NOMO-1 treated with dmso at 0.1 percent for 144 hours (cell line): Measurements from ENCODE around the gene UBE2N.
"Not testable (repeated sequence)": the region's sequence is repeated elsewhere in the genome, so short reads cannot be mapped to it uniquely, and the experiment has no call there.

Experiments used
- DNase-seq: peaks from one replicate; lab custom pipeline; 2025; ENCODE audit not compliant: unreplicated experiment; lab: John Stamatoyannopoulos, UW

Gene UBE2N

GRCh38 chr12:93415723-93416464 is 25.9 kb downstream of the UBE2N start:
- no peak for DNase-seq

GRCh38 chr12:93413064-93413463 is 28.7 kb downstream of the UBE2N start:
- DNase-seq, result no peak

DNA sequence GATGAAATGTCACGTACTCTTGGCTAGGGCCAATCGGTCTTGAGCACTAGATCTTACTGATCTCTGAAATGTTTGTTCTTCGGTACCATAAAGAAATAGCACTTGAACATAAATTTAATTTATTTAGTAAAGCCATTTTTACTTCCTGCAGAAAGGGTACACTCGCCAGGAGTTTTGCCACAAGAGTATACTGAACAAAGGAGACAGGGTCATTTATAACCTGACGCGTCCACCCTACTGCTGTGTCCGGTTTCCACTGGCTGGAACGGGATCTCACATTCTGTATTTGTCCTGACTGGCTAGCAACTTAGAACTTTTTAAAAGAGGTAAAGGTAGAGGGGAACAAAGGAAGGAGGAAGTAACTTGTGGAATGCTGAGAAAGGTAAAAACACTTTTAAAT is 29.4 kb downstream of the UBE2N start:
- DNase-seq, result not testable (repeated sequence)

- not testable (repeated sequence) for DNase-seq
Observed at GRCh38 chr12:93411060-93411459, 30.7 kb downstream of the UBE2N start.

- DNase-seq, result not testable (repeated sequence)
Observed at GRCh38 chr12:93409343-93410187, 32.2 kb downstream of the UBE2N start.

DNA sequence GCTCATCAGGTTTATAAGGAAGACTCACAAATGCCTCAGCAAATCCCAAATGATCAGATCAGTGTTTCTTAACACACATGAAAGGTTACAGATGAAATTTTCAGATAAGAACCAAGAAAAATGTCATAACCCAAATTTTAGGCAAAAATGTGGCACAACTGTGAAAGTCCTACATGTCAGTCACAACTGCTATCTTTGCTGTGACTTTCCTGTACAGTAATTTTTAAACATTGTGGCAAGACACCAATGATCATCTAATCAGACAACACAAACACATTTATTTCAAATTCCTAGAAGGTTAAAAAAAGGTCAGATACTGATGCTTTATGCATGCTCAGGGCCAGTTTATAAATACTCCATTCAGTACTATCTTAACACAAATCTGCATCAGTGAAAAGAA is 32.9 kb downstream of the UBE2N start:
- DNase-seq, result no peak

DNA sequence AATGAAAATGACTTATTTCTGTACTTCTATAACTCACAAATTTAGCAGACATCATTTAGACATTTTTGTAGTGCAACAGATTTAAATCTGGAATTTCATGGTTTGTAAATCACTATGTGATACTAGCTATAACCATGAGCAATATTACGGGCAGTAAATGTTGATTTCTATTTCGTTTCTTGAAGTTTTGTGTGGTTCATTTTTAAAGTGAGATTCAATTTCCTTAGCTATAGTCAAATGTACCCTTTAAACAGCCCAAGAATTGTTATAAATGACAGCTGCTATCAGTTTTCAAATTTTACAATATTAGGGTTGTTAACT is 33.8 kb downstream of the UBE2N start:
- DNase-seq, result no peak

DNA sequence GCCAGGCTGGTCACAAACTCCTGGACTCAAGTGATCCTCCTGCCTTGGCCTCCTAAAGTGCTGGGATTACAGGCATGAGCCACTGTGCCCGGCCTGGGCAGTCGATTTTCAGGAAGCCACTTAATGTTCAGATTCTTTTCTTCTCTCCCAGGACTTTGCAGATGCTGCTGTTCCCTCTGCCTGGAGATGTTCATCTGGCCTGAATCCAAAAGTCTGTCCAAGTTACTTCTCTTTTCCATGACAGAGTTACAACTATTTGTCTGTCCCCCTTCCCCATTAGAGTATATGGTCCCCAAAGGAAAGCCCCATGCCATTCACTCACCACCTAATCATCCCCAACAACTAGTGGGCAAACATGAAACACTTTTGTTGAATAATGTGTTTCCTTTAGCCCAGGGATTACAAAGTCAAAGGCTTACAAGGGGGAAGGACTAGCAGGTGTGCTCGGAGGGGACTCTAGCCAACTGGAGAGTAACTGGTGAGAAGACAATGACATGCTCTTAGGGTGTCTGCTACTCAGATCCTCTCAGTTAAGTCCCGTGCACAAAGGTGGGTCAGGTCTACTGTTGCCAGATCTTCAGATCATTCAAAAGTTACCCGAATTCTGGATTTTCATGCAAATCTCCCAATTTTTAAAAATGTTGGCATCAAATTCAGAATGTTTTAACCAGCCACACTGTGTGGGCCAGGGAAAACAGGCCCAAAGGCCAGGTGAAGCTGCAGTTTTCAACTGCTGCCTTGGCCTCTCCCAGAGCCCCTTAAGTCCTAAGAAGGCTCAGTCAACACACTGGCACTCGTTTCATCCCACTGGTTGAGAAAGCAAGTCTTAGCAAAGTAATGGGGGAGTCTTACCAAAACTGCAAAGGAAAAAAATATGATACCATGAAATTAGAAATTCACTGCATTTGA is 34.4 kb downstream of the UBE2N start:
- no peak for DNase-seq

GRCh38 chr12:93404961-93405849 is 36.5 kb downstream of the UBE2N start:
- no peak for DNase-seq

- DNase-seq, result no peak
Observed at GRCh38 chr12:93403988-93404803, 37.6 kb downstream of the UBE2N start.

- no peak for DNase-seq
Observed at GRCh38 chr12:93402333-93403311, 39.1 kb downstream of the UBE2N start.

DNA sequence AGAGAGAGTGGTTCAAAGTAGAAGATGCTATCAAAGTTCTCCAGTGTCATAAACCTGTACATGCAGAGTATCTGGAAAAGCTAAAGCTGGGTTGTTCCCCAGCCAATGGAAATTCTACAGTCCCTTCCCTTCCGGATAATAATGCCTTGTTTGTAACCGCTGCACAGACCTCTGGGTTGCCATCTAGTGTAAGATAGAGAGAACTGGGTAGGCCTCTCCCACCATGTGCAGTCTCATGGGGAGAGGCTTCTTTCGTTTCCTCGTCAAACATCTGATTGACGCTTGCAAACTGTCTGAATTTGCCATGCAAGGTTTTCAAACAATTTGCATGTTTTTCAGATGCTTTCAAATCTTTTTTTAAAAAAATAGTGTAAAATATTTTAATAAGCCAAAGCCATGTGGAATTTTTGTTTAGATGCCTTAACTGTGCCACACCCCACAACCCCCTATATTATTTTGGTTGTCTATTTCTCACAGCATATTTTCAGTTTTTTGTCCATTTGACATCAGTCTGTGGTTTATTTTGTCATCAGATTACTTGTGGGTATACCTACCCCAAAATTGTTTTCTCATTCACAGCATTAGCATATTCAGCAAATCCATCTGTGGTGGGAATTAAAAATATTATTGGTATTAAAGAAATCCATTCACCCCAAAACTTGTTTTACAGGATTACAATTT is 42.4 kb downstream of the UBE2N start:
- DNase-seq, result not testable (repeated sequence)

DNA sequence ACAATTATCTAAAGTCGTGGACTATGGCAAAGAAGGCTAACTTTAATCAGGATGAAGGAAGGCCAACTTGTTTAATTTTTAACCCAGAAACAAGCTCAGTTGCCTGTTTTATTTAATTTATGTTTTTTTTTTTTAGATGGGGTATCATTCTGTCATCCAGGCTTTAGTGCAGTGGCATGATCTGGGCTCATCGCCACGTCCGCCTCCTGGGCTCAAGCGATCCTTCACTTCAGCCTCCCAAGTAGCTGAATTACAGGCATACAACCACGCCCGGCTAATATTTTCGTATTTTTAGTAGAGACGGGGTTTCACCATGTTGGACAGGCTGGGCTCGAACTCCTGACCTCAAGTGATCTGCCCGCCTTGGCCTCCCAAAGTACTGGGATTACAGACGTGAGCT is 44.3 kb downstream of the UBE2N start:
- DNase-seq, result no peak

DNA sequence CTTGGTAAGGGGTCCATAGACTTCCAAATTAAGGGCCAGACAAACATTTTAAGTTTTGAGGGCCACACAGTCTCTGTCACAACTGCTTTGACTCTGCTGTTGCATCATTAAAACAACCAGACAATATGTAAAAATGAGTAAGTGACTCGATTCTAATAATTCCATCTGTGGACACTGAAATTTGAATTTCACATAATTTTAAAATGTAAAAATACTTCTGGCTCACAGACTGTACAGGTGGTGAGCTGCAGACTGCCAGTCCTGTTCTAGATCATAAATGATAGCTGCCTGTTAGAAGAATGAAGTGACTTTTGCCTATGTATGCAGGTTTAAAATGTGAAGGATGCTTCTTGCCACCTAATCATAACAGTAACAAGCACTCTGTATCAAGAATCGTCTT is 48.3 kb downstream of the UBE2N start:
- DNase-seq, result no peak

GRCh38 chr12:93390549-93391297 is 51.0 kb downstream of the UBE2N start:
- DNase-seq, result no peak

- no peak for DNase-seq
Observed at GRCh38 chr12:93390031-93390430, 51.7 kb downstream of the UBE2N start.

GRCh38 chr12:93387780-93388179 is 54.0 kb downstream of the UBE2N start:
- DNase-seq, result no peak
